KOPT-K1 (cell line): Measurements from ENCODE around the gene DLG2.

Experiments
- H3K27ac ChIP-seq: fragments of 200-600 bp; sonication (generic); 2 replicates; pipeline ENCODE4 v1.5.1; 2016; ENCODE audit warnings: antibody characterized with exemption, mild to moderate bottlenecking, low read depth, low read length; ENCODE audit not compliant: poor library complexity, severe bottlenecking
- H3K36me3 ChIP-seq: fragments of 200-600 bp; sonication (generic); 2 replicates; pipeline ENCODE4 v1.5.1; 2017; ENCODE audit warnings: antibody characterized with exemption, mild to moderate bottlenecking, low read length, moderate library complexity; ENCODE audit not compliant: insufficient read depth
- H3K9me3 ChIP-seq: fragments of 200-600 bp; sonication (generic); 2 replicates; pipeline ENCODE4 v1.5.1; 2017; ENCODE audit warnings: antibody characterized with exemption, low read length, mild to moderate bottlenecking; ENCODE audit not compliant: insufficient read depth, poor library complexity, severe bottlenecking

The DLG2 gene

GRCh38 chr11:84930863-84931262 lies 696.3 kb downstream of the DLG2 start:
- H3K36me3 ChIP-seq: no peaks in the 10 kb centered on the region
- H3K27ac ChIP-seq: no peak overlapping the region
- no peaks in the 10 kb centered on the region for H3K9me3 ChIP-seq

DNA sequence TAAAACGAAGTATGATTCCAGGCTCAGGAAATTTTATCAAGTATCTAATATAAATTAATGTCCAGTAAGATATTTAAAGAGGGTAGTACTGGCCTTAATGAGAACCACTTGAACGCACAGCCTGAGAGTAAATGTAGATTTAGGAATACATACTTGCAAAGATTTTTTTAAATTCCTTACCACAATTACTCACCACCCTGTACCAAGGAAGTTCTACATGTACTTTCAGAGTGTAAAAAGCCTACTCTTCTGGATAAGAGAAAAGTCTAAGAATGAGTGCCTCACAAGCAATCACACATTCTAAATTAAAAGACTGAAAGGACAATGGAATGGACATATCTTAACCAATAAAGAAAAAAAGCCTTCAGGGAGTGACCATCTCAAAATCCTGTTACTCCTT lies 697.4 kb downstream of the DLG2 start:
- H3K36me3 ChIP-seq: no peaks in the 10 kb centered on the region
- H3K27ac ChIP-seq: no peak overlapping the region

GRCh38 chr11:84924154-84924692 lies 702.9 kb downstream of the DLG2 start:
- H3K27ac ChIP-seq: no peak overlapping the region
- H3K9me3 ChIP-seq: no peaks in the 10 kb centered on the region
- no peaks in the 10 kb centered on the region for H3K36me3 ChIP-seq

More for the DNA sequence above, 697.4 kb downstream of the DLG2 start:
- H3K9me3 ChIP-seq: no peaks in the 10 kb centered on the region

- H3K27ac ChIP-seq: no peak overlapping the region
- no peaks in the 10 kb centered on the region for H3K9me3 ChIP-seq
- no peaks in the 10 kb centered on the region for H3K36me3 ChIP-seq
Measured at GRCh38 chr11:84923489-84923888, 703.7 kb downstream of the DLG2 start.

GRCh38 chr11:84922836-84923235 lies 704.3 kb downstream of the DLG2 start:
- Histone ChIP-seq H3K27ac (no peak overlapping the region), H3K36me3 (no peaks in the 10 kb centered on the region), H3K9me3 (no peaks in the 10 kb centered on the region)

GRCh38 chr11:84922212-84922805 lies 704.8 kb downstream of the DLG2 start:
- no peak overlapping the region for H3K27ac ChIP-seq
- no peaks in the 10 kb centered on the region for H3K9me3 ChIP-seq
- H3K36me3 ChIP-seq: no peaks in the 10 kb centered on the region

DNA sequence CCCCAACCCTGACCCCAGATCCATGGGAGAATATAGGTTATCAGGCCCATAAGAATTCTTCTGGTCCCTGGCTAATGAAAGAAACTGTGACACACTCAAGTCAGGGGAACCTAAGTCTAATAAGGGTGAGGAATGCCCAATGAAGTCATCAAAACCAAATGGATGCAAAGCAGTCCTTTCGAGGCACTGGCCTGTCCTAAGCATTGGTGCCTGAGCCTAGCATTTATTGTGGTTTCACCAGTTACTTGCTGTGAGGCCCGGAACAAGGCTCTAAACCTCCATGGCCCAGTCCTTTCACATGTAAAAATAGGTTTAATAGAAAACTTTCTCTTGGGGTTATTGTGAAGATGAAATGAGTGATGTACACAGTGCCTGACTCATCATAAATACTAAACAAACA lies 712.6 kb downstream of the DLG2 start:
- Histone ChIP-seq H3K27ac (no peak overlapping the region), H3K36me3 (no peaks in the 10 kb centered on the region), H3K9me3 (no peaks in the 10 kb centered on the region)

DNA sequence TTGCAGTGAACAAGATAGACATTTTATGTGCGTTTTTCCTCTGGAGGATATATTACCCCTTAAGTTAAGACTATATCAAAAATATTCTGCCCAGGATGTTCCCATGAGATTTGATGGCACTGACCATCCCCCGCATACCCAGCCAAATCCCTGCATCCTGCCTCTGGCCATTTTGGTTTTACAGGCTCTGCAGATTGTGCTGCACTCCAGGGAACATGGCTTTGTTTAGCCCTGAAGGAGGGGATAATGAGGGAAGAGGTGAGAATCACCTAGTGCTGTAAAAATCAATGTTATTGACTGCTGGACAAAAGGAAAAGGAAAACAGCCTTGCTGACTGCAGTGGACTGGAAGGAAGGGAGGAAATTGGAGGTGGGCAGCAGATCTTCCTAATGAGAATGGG lies 717.4 kb downstream of the DLG2 start:
- H3K27ac ChIP-seq: no peak overlapping the region
- no peaks in the 10 kb centered on the region for H3K36me3 ChIP-seq
- no peaks in the 10 kb centered on the region for H3K9me3 ChIP-seq

DNA sequence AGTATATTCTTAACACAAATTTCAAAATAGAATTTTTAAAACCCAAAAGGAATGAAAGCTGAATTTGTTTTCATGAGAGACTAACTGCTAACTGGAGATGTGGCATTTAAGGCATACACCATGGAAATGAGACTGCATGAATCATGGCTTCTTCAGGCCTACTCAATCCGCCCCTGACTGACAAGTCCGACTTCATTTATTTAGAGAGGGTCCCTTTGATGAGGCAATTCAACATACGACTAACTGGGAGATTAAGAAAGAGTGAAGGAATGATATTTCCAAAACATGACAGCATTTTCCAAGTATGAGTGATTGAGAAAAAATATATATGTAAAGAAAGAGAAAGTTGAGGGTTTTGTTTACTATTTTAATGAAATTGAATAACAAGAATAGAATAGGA lies 720.1 kb downstream of the DLG2 start:
- H3K27ac ChIP-seq: no peak overlapping the region
- H3K9me3 ChIP-seq: no peaks in the 10 kb centered on the region
- no peaks in the 10 kb centered on the region for H3K36me3 ChIP-seq

GRCh38 chr11:84905411-84905810 lies 721.7 kb downstream of the DLG2 start:
- no peak overlapping the region for H3K27ac ChIP-seq
- no peaks in the 10 kb centered on the region for H3K9me3 ChIP-seq
- no peaks in the 10 kb centered on the region for H3K36me3 ChIP-seq

DNA sequence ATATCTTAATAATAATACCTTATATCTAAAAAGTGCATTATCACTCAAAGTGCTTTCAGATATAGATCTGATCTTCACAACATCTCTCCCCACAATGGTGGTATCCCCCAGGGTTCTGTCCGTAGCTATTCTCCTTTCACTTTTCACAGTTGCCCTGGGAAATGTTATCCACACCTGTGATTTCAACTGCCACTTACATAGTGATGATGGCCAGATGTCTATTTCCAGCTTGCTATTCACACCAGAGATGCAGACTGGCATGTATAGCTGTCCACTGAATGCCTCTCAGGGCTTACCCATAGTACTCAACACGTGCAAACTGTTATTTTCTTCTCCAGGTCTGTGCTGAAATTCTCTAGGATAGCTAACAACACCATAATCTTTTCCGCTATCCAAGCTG lies 724.7 kb downstream of the DLG2 start:
- Histone ChIP-seq H3K27ac (no peak overlapping the region), H3K36me3 (no peaks in the 10 kb centered on the region), H3K9me3 (no peaks in the 10 kb centered on the region)

DNA sequence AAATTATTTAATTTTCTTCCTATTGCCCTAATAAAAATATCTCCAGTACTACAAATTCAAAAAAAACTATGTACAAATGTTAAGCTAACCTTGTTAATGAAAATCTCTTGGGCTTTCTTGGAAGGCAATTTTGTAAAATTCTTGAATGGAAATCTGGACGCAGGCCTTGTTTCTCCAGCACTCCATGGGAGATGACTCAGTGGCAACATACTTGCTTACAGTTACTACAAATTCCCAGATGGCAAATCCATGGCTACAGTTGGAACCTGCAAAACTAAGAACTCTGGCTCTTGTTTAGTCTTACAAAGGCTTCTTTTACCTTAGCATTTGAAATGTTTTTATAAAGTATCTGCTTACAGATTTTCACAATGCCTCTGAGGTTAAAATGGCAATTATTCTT lies 725.2 kb downstream of the DLG2 start:
- H3K36me3 ChIP-seq: no peaks in the 10 kb centered on the region
- no peaks in the 10 kb centered on the region for H3K9me3 ChIP-seq
- no peak overlapping the region for H3K27ac ChIP-seq

- H3K36me3 ChIP-seq: no peaks in the 10 kb centered on the region
- H3K27ac ChIP-seq: no peak overlapping the region
- H3K9me3 ChIP-seq: no peaks in the 10 kb centered on the region
Measured at GRCh38 chr11:84899740-84900139, 727.4 kb downstream of the DLG2 start.

DNA sequence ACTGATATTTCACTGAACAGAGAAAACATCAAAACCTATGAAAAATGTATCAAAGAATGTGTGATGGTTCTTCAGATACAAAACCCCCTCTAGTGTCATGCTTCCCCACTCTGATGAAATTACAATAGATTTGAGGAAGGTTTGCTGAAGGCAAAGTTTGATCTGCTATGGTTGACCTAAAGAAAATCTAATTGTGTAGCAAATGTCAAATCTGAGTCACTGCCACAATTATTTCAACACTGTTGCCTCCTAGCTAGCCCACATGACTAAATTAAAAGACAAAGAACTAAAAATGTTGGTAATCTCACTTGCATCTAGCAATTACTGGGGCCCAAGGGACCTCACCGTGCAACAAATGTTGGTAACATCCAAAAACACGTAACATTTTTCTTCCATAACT lies 728.0 kb downstream of the DLG2 start:
- no peaks in the 10 kb centered on the region for H3K36me3 ChIP-seq

DNA sequence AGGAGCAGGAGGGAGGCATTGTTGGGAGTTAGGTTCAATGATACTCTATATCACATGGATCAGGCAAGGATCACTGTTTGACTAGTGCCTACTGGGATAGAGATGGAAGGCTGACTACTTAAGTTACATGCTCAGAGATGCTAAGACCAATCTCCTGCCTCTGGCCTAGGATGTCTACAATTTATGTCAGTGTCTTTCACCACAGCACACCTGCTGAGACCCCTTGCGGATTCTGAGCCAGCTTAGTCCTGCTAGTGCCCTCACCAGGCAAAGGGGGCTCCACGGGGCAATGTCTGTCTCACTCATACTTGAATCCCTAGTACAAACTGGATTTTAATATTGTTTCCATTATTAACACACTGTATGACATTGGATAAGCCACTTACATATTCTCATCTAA lies 732.5 kb downstream of the DLG2 start:
- H3K36me3 ChIP-seq: no peaks in the 10 kb centered on the region
- no peak overlapping the region for H3K27ac ChIP-seq
- H3K9me3 ChIP-seq: no peaks in the 10 kb centered on the region

More for the DNA sequence above, 728.0 kb downstream of the DLG2 start:
- Histone ChIP-seq H3K9me3 (no peaks in the 10 kb centered on the region), H3K27ac (no peak overlapping the region)

- Histone ChIP-seq H3K9me3 (no peaks in the 10 kb centered on the region), H3K27ac (no peak overlapping the region), H3K36me3 (no peaks in the 10 kb centered on the region)
Measured at GRCh38 chr11:84890676-84891075, 736.5 kb downstream of the DLG2 start.
